ENCODE data around the gene PTPDC1.

PTPDC1 gene

DNA sequence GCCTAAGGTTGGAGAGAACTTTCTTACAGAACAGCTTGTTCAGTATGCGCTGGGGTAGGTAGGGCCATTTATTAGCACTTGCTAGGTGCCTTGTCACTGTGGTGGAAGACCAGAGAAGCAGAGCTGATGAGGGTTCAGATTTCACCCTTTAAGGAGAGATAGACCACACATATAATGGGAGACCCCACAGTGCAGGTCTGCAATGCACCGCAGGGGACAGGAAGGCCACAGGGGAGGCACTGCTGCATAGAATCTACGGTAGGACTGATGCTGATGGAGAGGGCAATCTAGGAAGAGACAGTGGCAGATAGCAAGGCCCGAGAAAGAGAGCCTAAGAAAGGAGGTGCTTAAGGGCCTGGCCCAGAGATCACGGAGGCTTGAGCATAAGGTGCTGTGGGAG lies 64.2 kb downstream of the PTPDC1 start:
- Histone ChIP-seq H3K4me3 (replicated peaks; ENCODE audit: low read depth, low read length) (no peak overlapping the region), H3K27me3 (replicated peaks; ENCODE audit: control insufficient read depth, insufficient read depth, low read length) (no peaks in the 10 kb centered on the region), H3K36me3 (ENCODE audit: control insufficient read depth, insufficient read depth, low read length) (no peaks in the 10 kb centered on the region)
- TF ChIP-seq, protein P1, sequence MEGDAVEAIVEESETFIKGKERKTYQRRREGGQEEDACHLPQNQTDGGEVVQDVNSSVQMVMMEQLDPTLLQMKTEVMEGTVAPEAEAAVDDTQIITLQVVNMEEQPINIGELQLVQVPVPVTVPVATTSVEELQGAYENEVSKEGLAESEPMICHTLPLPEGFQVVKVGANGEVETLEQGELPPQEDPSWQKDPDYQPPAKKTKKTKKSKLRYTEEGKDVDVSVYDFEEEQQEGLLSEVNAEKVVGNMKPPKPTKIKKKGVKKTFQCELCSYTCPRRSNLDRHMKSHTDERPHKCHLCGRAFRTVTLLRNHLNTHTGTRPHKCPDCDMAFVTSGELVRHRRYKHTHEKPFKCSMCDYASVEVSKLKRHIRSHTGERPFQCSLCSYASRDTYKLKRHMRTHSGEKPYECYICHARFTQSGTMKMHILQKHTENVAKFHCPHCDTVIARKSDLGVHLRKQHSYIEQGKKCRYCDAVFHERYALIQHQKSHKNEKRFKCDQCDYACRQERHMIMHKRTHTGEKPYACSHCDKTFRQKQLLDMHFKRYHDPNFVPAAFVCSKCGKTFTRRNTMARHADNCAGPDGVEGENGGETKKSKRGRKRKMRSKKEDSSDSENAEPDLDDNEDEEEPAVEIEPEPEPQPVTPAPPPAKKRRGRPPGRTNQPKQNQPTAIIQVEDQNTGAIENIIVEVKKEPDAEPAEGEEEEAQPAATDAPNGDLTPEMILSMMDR (IDR thresholded peaks at IDR 0.05; ENCODE audit: insufficient read depth, low read length, poor library complexity, severe bottlenecking) = no peak
- DNase-seq (ENCODE audit: extremely low read depth, insufficient read length) = no peak

DNA sequence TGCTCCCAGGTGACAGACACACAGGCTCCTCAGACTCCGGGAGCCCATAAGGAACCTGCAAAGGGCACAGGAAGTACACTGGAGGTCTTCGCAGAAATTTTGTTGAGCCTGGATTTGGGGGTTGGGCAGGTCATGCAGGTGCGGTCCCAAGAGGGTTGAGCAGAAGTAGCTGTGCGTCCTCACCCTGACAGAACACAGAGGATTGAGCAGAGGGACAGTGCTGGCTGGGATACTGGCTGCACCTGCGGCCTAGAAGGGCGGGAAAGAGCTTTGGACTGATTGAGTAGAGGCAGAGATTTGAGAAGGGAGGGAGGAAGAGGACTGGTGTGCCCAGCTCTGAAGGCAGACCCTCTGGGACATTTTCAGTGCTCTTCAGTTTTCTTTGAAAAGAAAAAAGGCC lies 65.4 kb downstream of the PTPDC1 start:
- no peaks in the 10 kb centered on the region for H3K27me3 ChIP-seq (replicated peaks; ENCODE audit: control insufficient read depth, insufficient read depth, low read length)
- no peaks in the 10 kb centered on the region for H3K36me3 ChIP-seq (ENCODE audit: control insufficient read depth, insufficient read depth, low read length)
- TF ChIP-seq, protein P1 (IDR thresholded peaks at IDR 0.05; ENCODE audit: insufficient read depth, low read length, poor library complexity, severe bottlenecking) = no peak
- DNase-seq (ENCODE audit: extremely low read depth, insufficient read length) = no peak
- no peak overlapping the region for H3K4me3 ChIP-seq (replicated peaks; ENCODE audit: low read depth, low read length)

DNA sequence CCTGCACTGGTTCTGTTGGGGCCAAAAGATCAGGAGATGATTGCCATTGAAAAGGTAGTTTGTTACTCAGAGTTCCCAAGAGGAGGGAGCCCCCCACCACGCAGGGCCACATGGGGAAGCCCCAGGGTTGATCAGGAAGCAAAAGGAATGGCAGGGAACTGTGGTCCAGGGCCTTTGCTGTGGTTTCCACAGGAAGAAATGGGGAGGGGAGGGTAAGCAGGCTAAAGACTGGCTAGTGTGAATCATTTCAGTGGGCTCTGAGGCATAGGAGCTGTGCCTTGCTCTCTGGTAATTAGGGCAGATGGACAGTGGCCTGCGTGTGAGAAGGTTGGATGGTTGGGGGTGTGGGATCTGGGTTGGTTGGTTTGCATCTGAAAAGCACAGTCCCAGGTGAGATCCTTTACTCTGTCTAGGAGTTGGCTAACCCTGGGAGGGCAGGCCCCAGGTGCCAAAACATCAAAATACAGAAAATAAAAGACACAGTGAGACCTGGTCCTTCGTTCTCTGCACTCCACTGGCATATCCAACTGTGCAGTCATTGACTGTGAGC lies 66.1 kb downstream of the PTPDC1 start:
- H3K36me3 ChIP-seq (ENCODE audit: control insufficient read depth, insufficient read depth, low read length) = no peaks in the 10 kb centered on the region
- TF ChIP-seq, protein P1 (IDR thresholded peaks at IDR 0.05; ENCODE audit: insufficient read depth, low read length, poor library complexity, severe bottlenecking) = no peak
- DNase-seq (ENCODE audit: extremely low read depth, insufficient read length) = no peak
- H3K27me3 ChIP-seq (replicated peaks; ENCODE audit: control insufficient read depth, insufficient read depth, low read length) = no peaks in the 10 kb centered on the region
- H3K4me3 ChIP-seq (replicated peaks; ENCODE audit: low read depth, low read length) = no peak overlapping the region

DNA sequence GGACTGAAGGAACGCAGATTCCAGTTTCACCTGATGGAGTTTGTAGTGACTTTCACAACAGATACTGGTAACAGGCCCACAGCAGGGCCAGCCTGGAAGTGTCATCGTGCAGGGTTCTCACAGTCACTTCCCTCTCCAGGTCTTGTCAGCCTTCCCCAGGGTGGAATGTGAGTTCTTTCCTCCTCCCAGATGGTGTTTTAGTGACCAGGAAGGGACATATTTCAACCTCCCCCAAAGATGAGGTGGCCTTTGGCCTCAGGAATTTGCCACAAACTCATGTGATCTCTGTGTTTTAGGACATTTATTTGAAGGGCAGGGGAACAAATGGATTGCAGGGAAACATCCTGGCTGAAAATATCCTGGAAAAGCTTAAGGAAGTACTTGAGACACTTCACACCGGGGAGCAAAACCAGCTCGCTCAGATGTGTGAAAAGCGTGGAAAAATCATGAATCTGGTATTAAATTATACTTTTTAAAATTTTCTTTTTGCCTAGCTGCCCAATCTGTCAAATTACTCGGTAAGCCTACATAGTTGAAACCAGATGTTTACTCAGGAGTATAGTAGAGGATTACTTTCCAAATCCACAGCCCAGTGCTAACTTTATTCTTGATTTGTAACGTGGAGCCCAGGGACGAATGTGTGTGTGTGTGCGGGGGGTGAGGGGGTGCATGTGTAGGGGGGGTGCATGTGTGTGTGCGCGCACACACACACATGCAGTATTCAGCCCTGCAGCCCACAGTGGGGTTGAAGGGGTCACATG lies 66.8 kb downstream of the PTPDC1 start:
- Histone ChIP-seq H3K27me3 (replicated peaks; ENCODE audit: control insufficient read depth, insufficient read depth, low read length) (no peaks in the 10 kb centered on the region), H3K36me3 (ENCODE audit: control insufficient read depth, insufficient read depth, low read length) (no peaks in the 10 kb centered on the region), H3K4me3 (replicated peaks; ENCODE audit: low read depth, low read length) (no peak overlapping the region)
- DNase-seq (ENCODE audit: extremely low read depth, insufficient read length) = no peak
- TF ChIP-seq, protein P1 (IDR thresholded peaks at IDR 0.05; ENCODE audit: insufficient read depth, low read length, poor library complexity, severe bottlenecking) = no peak

DNA sequence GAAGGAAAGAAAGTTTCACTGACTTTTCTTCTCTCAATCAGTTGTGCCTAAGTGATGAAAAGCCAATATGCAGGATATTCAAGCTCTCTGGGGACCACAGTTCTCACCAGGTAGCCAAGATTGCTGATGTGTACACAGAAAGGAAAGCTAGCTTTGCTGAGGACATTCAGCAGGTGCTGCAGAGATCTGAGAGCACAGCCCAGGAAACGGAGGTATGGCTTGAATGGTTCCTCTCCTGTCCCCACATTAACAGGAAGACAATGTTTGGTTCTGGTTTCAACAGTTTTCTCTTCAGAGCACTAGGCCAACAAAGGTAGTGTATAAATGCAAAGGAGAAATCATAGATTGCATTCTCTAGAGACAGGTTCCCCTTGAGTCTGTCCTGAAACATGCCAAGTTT lies 69.6 kb downstream of the PTPDC1 start:
- Histone ChIP-seq H3K27me3 (replicated peaks; ENCODE audit: control insufficient read depth, insufficient read depth, low read length) (no peaks in the 10 kb centered on the region), H3K36me3 (ENCODE audit: control insufficient read depth, insufficient read depth, low read length) (no peaks in the 10 kb centered on the region), H3K4me3 (replicated peaks; ENCODE audit: low read depth, low read length) (no peak overlapping the region)
- no peak for DNase-seq (ENCODE audit: extremely low read depth, insufficient read length)
- TF ChIP-seq, protein P1 (IDR thresholded peaks at IDR 0.05; ENCODE audit: insufficient read depth, low read length, poor library complexity, severe bottlenecking) = no peak

Measured in GM06990 (cell line).